ENCODE results near the gene SGF29.
"Not testable (repeated sequence)": the region's sequence is repeated elsewhere in the genome, so short reads cannot be mapped to it uniquely, and the experiment has no call there.

The SGF29 gene

DNA sequence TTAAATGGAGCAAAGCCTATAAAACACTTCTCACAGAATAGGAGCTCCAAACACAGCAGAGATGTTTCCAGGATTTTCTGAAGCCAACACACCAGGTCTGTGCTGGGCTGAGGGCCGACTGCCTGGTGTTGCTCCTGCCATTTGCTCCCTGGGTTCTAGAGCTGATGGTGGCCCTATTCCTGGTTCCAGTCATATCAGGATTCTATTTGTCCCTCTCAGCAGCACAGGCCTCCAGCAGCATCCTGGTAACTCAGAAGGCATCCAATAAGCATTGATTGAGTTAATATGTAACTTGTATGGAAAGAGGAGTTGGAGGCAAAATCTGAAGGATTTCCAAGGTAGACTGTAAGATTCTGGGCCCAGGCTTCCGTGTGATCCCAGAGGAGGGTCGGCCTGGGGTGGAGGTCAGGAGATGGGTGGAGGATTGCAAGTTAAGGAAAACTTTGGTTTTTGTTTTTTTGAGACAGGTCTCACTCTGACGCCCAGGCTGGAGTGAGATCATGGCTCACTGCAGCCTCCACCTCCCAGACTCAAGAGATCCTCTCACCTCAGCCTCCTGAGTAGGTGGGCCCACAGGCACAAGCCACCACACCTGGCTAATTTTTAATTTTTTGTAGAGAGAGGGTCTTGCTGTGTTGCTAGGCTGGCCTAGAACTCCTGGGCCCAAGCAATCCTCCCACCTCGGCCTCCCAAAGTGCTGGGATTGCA lies 20.6 kb upstream of the SGF29 start:
- no peak for DNase-seq (ENCODE audit: low read depth)

DNA sequence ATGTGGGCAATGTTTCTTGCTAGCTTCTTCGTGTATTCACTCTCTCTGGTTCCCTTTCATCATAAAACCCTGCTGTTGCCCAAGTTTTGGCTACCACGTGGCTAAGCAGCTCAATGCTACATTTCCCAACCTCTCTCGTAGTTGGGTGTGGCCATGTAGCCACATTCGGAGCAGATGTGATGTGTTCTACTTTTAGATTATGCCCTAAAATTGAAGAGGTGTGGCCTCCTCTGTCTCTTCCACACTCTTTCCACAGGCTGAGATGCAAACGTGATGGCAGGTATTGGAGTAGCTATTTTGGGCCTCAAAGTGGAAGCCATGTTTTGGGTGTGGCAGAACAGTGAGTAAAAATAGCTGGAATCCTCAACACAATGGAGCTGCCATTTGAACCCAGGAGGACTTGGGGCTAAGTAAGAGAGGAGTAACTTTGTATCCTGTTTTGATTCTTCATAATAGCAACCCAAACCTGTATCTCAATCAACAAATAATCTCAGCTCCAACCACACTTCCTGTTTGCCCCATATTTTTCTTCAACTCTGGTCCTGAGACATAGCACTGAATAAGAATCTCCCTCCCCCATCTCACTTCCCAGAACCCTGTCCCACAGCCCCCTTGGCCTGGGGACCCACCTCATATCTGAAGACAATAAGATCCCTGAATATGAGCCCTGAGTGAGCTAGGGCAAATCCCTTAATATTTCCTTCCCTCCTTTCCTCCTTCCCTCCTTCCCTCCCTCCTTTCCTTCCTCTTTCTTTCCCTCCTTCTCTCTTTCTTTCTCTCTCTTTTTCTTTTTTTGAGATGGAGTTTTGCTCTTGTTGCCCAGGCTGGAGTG lies 19.0 kb upstream of the SGF29 start:
- peak; percentile 71 for DNase-seq (ENCODE audit: low read depth)

DNA sequence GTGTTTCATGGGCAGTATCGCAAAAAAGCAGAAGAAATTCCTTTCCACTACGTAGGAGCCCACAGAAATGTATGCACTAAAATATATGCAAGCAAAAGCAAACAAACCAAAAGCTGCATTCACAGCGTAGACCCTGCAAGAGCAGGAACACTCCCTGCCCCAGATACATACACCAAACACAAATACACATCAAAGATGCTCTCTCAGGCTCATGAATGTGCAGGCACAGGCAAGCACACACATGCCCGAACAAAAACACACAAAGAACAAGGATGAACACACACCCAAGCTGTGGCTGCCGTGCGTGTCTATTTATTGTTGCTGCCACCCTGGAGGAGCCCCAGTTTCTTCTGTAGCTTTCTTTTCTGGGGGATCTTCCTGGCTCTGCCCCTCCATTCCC lies 16.6 kb upstream of the SGF29 start:
- DNase-seq (ENCODE audit: low read depth) = no peak

DNA sequence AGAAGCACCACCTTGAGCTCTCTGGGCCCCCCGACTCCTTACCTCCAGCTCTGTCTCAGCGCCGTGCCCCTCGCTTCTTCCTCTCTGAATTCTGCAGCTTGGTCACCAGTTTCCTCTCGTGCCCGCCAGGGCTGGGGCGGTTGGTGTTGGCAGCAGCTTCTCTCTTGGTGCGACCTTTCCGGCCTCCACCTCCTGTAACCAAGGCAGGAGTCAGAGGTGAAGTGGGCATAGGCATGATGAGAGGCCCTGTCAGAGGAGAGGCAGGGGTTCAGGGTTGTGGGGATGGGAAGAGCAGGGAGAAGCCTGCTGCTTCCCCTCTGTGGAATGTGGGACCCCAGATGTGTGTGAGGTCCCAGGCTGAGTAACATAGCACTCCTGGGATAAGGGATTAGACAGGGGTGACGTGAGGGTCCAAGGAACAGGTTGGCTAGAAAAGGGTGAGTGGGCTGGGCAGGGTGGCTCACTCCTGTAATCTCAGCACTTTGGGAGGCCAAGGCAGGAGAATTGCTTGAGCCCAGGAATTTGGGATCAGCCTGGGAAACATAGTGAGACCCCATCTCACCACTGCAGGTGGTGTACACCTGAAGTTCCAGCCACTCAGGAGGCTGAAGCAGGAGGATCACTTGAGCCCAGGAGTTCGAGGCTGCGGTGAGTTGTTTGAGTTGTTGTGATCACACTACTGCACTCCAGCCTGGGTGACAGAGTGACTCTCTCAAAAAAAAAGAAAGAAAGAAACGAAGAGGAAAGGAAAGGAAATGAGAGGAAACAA lies 15.6 kb upstream of the SGF29 start:
- no peak for DNase-seq (ENCODE audit: low read depth)

DNA sequence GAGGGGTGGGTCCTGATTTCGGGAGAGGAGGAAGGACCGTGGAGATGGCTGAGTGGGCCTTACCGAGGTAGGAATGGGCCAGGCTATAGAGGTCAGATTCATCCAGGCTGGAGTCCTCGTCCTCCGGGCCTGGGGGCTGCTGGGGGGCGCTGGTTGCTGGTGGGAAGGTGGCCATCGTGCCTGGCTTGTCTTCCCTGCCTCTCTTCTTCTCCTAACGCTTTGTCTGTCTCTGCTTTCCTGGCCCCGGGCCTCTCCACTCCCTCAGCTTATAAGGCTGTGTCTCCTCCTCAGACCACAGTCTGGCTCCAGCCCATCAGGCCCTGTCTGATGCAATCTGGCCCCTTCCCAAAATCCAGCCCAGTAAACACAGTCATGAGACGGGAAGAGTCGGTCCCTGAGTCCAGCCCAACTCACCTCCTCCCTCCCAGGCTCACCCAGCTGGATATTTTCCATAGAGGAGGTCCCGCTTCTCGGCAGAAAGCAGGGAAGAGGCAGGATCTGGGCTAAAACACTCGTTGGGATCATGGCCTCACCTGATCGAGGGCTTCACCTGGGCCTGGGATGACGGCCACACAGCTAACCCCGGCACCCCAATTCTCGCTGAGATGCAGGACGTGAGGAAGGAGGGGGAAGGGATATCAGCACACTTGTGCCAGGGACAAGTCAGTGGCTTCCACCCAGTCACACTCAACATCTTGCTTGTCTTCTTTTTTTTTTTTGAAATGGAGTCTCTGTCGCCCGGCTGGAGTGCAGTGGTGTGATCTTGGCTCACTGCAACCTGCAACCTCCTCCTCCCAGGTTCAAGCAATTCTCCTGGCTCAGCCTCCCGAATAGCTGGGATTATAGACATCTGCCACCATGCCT lies 14.8 kb upstream of the SGF29 start, which contains the start of gene NUPR1:
NUPR1 (minus strand) TSS at position 242 of the 864 bp plus-strand sequence; CDS start at position 175, 67 bp downstream.
- peak; percentile 99 for DNase-seq (ENCODE audit: low read depth)

DNA sequence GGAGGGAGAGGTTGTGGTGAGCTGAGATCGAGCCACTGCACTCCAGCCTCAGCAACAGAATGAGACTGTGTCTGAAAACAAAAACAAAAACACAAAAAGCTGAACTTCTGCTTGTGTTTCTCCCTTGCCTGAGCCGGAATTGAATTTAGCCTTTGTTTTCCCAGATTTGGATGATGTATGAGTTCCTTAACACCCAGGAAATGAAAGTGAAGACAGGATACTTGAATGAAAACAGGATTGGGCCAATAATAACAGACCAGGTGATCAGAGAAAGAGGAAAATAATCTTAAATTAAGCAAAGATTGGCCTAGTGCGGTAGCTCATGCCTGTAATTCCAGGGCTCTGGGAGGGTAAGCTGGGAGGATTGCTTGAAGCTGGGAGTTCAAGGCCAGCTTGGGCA lies 13.4 kb upstream of the SGF29 start:
- DNase-seq (ENCODE audit: low read depth) = no peak

DNA sequence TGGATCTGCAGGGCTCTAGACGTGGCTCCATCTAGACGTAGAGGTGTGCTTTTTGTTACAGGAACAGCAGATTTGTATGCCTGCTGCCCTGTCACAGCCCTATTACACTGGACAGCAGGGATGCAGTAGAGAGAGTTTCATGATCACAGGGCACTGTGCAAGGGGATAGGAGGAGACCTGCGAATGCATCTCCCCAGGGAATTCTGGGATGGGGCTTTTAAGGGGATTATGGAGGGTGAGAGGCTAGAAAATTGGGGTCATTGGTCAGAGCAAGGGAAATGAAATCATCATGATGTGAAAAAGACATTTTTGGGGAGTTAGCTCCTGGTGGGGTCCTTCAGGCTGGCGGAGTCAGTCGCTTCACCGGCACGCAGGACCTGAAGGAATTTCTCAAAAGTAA lies 11.1 kb upstream of the SGF29 start:
- no peak for DNase-seq (ENCODE audit: low read depth)

DNA sequence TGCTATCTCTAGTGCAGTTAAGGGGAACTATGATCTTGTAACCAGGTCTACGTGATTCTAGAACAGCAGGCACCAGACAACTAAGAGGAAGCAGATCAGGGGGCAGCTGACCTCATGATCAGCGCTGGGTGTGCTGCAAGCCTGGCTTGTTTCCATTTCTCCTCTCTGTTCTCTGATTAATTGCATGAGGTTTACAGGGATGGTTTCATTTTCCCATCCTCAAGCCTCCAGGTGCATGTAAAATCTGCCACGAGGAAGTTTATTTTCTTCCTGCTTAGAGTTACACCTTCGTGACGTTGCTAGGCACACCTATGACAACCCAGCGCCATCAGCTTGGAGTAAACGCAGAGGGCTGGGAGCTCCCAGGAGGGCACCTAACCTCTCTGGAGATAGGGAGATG lies 10.6 kb upstream of the SGF29 start:
- no peak for DNase-seq (ENCODE audit: low read depth)

DNA sequence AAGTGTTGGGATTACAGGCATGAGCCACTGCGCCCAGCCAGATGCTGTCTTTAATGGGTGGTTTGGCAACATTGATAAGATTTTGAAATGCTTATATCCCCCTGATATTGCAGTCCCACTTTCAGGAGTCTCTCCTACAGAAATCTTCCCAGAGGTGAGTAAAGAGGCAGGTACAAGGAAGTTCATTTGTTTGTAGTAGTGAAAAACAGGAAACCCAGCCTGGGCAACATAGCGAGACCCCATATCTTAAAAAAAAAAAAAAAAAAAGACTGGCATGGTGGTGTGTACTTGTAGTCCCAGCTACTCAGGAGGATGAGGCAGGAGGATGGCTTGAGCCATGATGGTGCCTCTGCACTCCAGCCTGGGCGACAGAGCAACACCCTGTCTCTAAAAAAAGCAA lies 8.7 kb upstream of the SGF29 start:
- no peak for DNase-seq (ENCODE audit: low read depth)

DNA sequence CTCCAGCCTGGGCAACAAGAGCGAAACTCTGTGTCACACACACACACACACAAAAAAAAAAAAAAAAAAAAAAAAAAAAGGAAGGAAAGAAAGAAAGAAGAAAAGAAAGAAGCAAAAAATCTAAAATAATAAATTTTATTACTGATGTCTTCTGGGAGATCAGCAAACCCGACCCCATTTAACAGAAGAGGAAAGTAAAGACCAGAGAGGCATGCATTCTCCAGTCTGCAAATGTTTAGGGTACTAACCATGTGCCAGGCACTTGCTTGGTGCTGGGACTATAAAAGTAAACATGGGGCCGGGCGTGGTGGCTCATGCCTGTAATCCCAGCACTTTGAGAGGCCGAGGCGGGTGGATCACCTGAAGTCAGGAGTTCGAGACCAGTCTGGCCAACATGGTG lies 7.8 kb upstream of the SGF29 start:
- DNase-seq (ENCODE audit: low read depth) = not testable (repeated sequence)

DNA sequence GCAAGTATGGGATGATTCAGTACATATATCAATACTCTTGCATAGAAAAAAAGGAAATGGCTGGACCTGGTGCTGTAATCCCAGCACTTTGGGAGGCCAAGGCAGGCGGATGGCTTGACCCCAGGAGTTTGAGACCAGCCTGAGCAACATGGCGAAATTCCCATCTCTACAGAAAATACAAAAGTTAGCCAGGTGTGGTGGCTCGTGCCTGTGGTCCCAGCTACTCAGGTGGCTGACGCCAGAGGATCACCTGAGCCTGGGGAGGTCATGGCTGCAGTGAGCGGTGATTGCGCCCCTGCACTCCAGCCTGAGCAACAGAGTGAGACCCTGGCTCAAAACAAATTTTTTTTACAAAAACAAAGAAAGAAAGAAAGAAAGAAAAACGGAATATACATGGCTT lies 7.1 kb upstream of the SGF29 start:
- DNase-seq (ENCODE audit: low read depth) = no peak

DNA sequence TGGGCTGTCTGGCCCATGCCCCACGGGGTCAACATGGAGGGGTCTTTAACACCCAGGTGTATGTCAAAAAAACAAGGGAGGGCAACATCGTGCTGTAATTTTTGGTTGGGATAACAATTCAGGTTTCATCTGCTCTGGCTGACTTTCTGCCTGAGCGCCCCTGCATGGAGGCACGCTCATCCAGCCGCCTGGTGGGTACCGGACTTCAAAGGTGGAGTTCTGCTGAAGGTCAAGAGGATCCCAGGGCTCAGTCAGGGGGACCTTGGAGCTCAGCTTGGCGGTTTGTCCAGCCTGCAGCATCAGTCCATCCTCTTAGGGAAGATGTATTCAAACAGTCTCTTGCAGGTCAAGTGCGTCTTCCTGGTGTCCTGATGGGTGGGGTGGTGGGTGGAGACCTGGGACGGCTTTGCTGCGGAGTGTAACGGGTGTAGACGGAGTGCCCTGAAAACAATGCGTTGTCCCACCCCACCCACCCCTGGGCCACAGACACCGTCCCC lies 5.4 kb upstream of the SGF29 start:
- DNase-seq (ENCODE audit: low read depth) = no peak

DNA sequence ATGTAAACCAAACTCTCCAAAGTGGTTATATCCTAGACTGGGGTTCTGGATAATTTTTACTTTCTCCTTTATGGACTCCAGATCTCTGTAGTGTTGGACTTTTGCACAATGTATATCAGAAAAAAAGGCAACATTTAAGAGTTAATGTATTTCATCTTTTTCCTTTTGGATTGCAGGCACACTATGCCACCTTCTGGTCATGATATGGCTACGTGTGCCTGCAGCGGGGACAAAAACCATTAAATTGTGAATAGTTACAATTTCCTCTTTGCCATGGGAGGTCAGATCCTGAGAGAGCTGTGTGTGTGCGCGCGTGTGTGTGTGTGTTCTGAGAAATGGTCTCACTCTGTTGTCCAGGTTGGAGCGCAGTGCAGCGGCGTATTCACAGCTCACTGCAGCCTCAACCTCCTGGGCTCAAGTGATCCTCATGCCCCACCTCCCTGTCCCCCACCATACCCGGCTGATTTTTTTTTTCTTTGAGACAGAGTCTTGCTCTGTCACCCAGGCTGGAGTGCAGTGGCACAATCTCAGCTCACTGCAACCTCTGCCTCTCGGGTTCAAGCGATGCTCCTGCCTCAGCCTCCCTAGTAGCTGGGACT lies 4.3 kb upstream of the SGF29 start:
- no peak for DNase-seq (ENCODE audit: low read depth)

DNA sequence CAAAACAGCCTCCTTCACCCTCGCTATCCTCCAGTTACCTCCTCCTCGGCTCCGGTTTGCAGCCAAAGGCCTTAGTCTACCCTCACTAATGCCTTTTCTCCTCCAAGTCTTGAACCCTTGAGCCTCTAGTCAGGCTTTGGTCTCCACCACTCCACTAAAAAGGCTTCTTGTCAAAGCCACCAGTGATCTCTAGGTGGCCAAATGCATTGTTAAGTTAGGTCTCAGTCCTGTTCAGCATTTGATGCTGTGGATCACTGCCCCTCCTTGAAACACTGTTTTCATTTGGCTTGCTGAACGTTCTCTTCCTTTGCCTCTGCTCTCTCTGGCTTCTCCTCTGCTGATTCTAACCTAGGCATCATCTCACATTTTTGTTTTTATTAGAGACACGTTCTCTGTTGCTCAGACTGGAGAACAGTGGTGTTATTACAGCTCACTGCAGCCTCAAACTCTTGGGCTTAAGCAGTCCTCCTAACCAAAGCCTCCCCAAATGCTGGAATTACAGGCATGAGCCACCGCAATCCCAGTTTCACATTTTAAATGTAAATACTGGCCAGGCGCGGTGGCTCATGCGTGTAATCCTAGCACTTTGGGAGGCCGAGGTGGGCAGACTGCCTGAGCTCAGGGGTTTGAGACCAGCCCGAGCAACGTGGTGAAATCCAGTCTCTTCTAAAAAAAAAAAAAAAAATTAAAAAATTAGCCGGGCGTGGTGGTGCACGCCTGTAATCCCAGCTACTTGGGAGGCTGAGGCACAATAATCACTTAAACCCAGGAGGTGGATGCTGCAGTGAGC lies 1.1 kb downstream of the SGF29 start:
- no peak for DNase-seq (ENCODE audit: low read depth)

DNA sequence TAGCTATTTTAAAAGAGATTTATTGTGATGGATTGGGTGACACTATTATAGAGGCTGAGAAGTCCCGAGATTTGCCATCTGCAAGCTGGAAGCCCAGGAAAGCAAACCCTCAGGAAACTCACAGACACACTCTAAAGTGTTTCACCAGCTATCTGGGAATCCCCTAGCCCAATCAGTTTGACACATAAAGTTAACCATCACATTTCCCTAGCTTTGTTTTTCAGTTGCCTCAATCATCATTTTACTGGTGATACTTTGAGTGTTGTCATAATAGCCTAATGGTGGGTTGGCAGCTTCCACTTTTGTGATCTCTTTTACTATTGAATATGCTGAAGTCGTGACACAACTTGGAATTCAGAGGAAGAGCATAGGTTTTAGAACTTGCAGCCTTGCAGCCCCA lies 1.8 kb downstream of the SGF29 start:
- DNase-seq (ENCODE audit: low read depth) = no peak

DNA sequence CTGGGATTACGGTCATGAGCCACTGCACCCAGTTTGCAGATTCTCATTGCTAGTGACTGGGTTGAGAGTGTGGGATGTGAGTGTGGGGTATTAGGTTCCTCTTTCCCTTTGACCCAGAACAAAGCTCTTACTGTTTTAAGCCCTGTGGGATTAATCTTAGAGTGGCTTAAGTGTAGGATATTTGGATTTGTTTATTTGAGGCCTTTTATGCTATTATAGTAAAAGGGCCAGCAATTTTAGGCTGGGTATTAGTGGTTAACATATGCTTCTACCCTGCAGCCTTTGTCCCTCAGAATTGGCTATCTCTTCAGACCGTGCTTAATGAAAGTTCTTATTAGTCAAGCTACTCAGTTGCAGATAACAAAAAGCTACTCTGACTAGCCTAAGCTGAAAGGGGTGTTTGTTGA lies 3.2 kb downstream of the SGF29 start:
- DNase-seq (ENCODE audit: low read depth) = no peak

DNA sequence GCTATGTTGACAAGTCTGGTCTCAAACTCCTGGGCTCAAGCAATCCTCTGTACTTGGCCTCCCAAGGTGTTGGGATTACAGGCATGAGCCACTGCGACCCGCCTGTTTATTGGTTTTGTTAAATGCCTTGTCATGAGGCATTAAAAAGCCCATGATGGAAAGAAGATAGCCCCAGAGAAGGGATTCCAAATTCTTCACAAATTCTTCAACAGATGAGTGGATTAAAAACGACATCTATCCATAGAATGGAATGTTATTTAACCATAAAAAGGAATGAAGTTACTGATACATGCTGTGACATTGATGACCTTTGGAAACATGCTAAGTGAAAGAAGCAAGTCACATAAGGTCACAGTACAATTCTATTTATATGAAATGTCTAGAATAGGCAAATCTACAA lies 4.7 kb downstream of the SGF29 start:
- DNase-seq (ENCODE audit: low read depth) = no peak

DNA sequence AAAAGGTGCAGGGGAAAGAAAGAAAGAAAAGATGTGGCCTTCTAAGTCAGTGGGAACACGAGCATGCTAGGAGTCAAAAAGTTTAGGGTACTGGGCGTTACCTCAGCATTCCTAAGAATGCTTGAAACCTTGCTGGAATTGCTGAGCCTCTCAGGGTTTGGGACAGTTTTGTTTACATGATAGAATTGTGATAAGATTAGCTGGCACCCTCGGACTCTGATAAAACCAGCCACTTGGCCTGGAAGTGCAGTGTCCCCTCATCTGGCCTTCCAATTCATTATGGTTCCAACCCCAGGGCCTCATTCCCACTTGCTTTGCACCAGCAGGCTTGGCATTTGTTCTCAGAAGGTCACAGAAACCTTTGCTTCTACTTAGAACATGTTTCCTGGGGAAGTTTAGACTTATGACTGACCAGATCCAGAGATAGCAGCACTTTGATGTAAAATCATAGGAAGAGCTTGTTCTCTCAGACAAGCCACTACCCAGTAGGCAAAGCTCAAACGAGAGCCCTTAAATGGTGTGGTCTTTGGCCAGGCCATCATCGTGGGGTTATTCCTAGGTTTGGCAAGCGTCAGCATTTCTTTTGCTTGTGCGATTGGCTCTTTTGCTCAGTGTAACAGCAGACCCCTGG lies 8.0 kb downstream of the SGF29 start:
- no peak for DNase-seq (ENCODE audit: low read depth)

DNA sequence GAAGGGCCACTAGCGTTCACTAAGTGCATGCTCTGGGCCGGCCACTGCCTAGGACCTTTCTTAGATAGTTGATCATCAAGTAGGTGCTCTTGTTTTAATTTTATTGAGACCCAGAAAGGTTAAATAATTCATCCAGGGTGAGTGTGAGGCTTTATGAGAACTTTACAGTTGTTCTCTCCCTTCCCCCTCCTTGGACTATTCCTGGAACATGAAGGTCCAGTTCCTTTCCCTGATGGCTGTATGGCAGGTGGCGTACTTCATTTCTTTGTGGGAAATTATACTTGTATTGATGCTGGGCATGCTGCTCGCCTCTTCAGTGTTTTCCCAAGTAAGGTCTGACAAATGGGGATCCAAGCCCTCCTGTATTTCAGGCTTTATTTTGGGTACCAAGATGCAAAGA lies 8.5 kb downstream of the SGF29 start:
- no peak for DNase-seq (ENCODE audit: low read depth)

DNA sequence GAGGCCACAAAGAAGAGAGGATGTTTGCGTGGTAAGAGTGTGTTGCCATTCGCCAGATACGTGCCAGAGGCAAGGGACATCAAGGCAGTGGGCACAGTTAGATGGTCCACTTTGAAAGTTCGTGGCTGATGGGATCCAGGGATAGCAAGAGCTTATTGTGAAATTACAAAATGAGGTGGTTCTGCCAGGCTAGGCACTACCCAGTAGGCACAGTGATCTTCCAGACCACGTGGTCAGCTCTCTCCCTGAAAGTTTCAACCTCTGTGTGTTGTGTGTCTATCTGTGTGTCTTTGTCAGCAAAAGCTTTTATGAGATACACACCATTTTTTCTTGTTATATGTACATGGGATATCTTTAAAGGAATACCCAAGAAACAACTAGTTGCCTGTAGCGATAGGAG lies 9.5 kb downstream of the SGF29 start:
- no peak for DNase-seq (ENCODE audit: low read depth)

All from GM04504 (cell line).